ENCODE results near the gene PER1. TPM values are rescaled to one million over a fixed set of nuclear protein-coding genes. Genes with fewer than 3 reads are reported as not detected.

The PER1 gene
- total RNA-seq, 4 donors from 2014 or later = 20.0 to 396 (median 163) TPM

GRCh38 chr17:8118769-8119580 is 33.2 kb downstream of the PER1 start:
- no peaks in the 10 kb centered on the region for H3K36me3 ChIP-seq
- intact Hi-C loops (cut with DNase I; ENCODE audit: low total_unique reads) = no loop called here
- peaks cover 0 to 31% of the 10 kb centered on the region in 2 donors for H3K4me1 ChIP-seq
- H3K27ac ChIP-seq = peak overlapping the region; percentile 85 to 98
- H3K4me3 ChIP-seq = peak overlapping the region; percentile 45 to 62
- TF ChIP-seq CTCF (IDR thresholded peaks at IDR 0.05) (peak; percentile 86 to 93 (median 88)), POLR2A (IDR thresholded peaks at IDR 0.05) (no peak)
- no peaks in the 10 kb centered on the region for H3K9me3 ChIP-seq
- DNase-seq = peak; percentile 88 to 90
- no peaks in the 10 kb centered on the region for H3K27me3 ChIP-seq

- no peaks in the 10 kb centered on the region for H3K9me3 ChIP-seq
- H3K27me3 ChIP-seq = peaks cover 0 to 1% of the 10 kb centered on the region in 2 donors
- peaks cover 0 to 27% of the 10 kb centered on the region in 2 donors for H3K4me1 ChIP-seq
- DNase-seq = peak; percentile 54 to 71
- TF ChIP-seq POLR2A (IDR thresholded peaks at IDR 0.05) = no peak
- no peak for TF ChIP-seq CTCF (IDR thresholded peaks at IDR 0.05)
- H3K27ac ChIP-seq = peak within 1 kb of the TSS; percentile 85 to 98
- intact Hi-C loops (cut with DNase I; ENCODE audit: low total_unique reads) = no loop called here
- H3K36me3 ChIP-seq = no peaks in the 10 kb centered on the region
- H3K4me3 ChIP-seq = peak within 1 kb of the TSS; percentile 45 to 62
Measured at GRCh38 chr17:8117980-8118768, 34.0 kb downstream of the PER1 start, which contains the start of gene ALOXE3. ALOXE3 (minus strand) TSS chr17:8118514; CDS start chr17:8117990, 524 bp downstream.

- peaks cover 0 to 8% of the 10 kb centered on the region in 2 donors for H3K27me3 ChIP-seq
- TF ChIP-seq POLR2A (IDR thresholded peaks at IDR 0.05) (no peak), CTCF (IDR thresholded peaks at IDR 0.05) (no peak)
- intact Hi-C loops (cut with DNase I; ENCODE audit: low total_unique reads) = no loop called here
- H3K27ac ChIP-seq = peak overlapping the region; percentile 85 to 98
- no peaks in the 10 kb centered on the region for H3K9me3 ChIP-seq
- H3K4me3 ChIP-seq = peak overlapping the region in 1 of 2 donors; percentile 62
- DNase-seq = peak in 1 of 2 donors; percentile 31
- H3K4me1 ChIP-seq = peaks cover 0 to 27% of the 10 kb centered on the region in 2 donors
- no peaks in the 10 kb centered on the region for H3K36me3 ChIP-seq
Measured at GRCh38 chr17:8117367-8117979, 34.7 kb downstream of the PER1 start.

GRCh38 chr17:8116776-8117175 is 35.4 kb downstream of the PER1 start:
- Histone ChIP-seq H3K4me1 (peaks cover 0 to 20% of the 10 kb centered on the region in 2 donors), H3K27ac (no peak overlapping the region), H3K4me3 (no peak overlapping the region), H3K27me3 (peaks cover 0 to 11% of the 10 kb centered on the region in 2 donors), H3K9me3 (no peaks in the 10 kb centered on the region), H3K36me3 (no peaks in the 10 kb centered on the region)
- intact Hi-C loops (cut with DNase I; ENCODE audit: low total_unique reads) = no loop called here
- DNase-seq = no peak
- no peak for TF ChIP-seq POLR2A (IDR thresholded peaks at IDR 0.05)
- no peak for TF ChIP-seq CTCF (IDR thresholded peaks at IDR 0.05)
